PC-9 (cell line): ENCODE data around the gene ALK.

Source experiments
- CTCF ChIP-seq: fragments of 200-600 bp; sonication (generic); conservative IDR thresholded peaks from 2 replicates; pipeline ENCODE4 v1.6.1; 2017; ENCODE audit warnings: mixed run types, antibody characterized with exemption, mild to moderate bottlenecking, moderate library complexity
- EZH2 ChIP-seq: fragments of 200-600 bp; sonication (generic); IDR thresholded peaks from 2 replicates; pipeline ENCODE4 v1.8.0; 2017; ENCODE audit warnings: antibody characterized with exemption, low read depth

DNA sequence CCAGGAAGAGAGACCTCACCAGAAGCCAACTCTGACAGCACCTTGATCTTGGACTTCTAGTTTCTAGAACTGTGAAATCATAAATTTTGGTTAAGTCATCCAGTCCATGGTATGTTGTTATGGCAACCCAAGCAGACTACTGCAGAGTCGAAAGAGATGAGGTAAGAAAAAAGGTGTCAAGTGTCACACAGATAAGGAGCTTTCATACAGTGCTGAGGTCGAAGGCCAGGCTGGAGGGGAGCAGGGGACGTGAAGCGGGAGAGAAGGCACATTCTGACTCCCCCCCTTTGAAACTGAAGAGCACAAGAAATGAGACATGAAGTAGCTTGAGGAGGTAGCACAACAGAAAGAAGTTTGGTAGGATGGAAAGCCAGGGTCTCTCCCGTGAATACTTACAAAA is 110.4 kb downstream of the ALK start:
- TF ChIP-seq CTCF (no peak), EZH2 (no peak)
